Gastrocnemius medialis (tissue), 4 donors: ENCODE measurements around the gene CHTF8. TPM values are rescaled to one million over a fixed set of nuclear protein-coding genes. Genes with fewer than 3 reads are reported as not detected.
A peak's percentile ranks its signal among the peaks of the same experiment; 100 is the strongest.
"Not testable (repeated sequence)": the region's sequence is repeated elsewhere in the genome, so short reads cannot be mapped to it uniquely, and the experiment has no call there.

ENCODE experiments used
- ATAC-seq, 2 donors: fragments of 150-250 bp; one replicate each; pipeline ENCODE4 v1.9.1; 2016
- DNase-seq, 2 donors: peaks; one replicate each; pipeline ENCODE4 v3.0.0-alpha.2; 2019
- H3K27ac ChIP-seq, 4 donors: fragments of 200-600 bp; sonication (generic); 1 replicate in 1 of 4; 2 replicates in 3 of 4; pipeline ENCODE4 v1.5.1; 2016 to 2018; ENCODE audit warnings: mild to moderate bottlenecking in 2 of 4, moderate library complexity in 1 of 4
- H3K27me3 ChIP-seq, 3 donors: fragments of 200-600 bp; sonication (generic) in 2 of 3; 1 replicate in 1 of 3; 2 replicates in 2 of 3; pipeline versions ENCODE4 v1.5.1 to v1.6.0; 2016 to 2019; ENCODE audit warnings: mild to moderate bottlenecking in 1 of 3, moderate library complexity in 1 of 3
- H3K36me3 ChIP-seq, 2 donors: fragments of 200-600 bp; sonication (generic) in 1 of 2; one replicate each; pipeline ENCODE4 v1.5.1; 2017 to 2018
- H3K4me1 ChIP-seq, 2 donors: fragments of 200-600 bp; sonication (generic) in 1 of 2; one replicate each; pipeline ENCODE4 v1.5.1; 2016 to 2017; ENCODE audit warnings: mild to moderate bottlenecking in 2 of 2
- H3K4me3 ChIP-seq, 4 donors: fragments of 200-600 bp; sonication (generic) in 3 of 4; 1 replicate in 1 of 4; 2 replicates in 3 of 4; pipeline ENCODE4 v1.5.1; 2016 to 2019; ENCODE audit warnings: mild to moderate bottlenecking in 2 of 4
- H3K9me3 ChIP-seq, 3 donors: fragments of 200-600 bp; sonication (generic) in 2 of 3; 1 replicate in 1 of 3; 2 replicates in 2 of 3; pipeline ENCODE4 v1.5.1; 2016 to 2019
- CTCF ChIP-seq, 5 experiments: fragments of 450-650 bp in 3 of 5; fragments of 200-600 bp in 2 of 5; sonication (generic) in 2 of 5; IDR thresholded peaks in 4 of 5; conservative IDR thresholded peaks in 1 of 5; 1 replicate in 4 of 5; 2 replicates in 1 of 5; pipeline ENCODE4 v1.5.1; 2016 to 2019; ENCODE audit warnings: antibody characterized with exemption in 5 of 5, mild to moderate bottlenecking in 3 of 5, moderate library complexity in 3 of 5
- POLR2A ChIP-seq, 2 donors: fragments of 450-650 bp; IDR thresholded peaks; one replicate each; pipeline ENCODE4 v1.6.1; 2017; ENCODE audit warnings: antibody characterized with exemption in 2 of 2, mild to moderate bottlenecking in 2 of 2, moderate library complexity in 2 of 2
- in situ Hi-C, 4 donors: fragments of 200-750 bp; cut with MboI; loops; one replicate each; pipeline versions ENCODE4 v1.15.0 to v1.8.0; 2017; ENCODE audit warnings: low sequenced_read_pairs in 4 of 4
- intact Hi-C: fragments of 100-400 bp; cut with DNase I; formaldehyde crosslinking; loops from one replicate; pipeline ENCODE4 v1.15.1; 2023; ENCODE audit warnings: low total_unique reads
- total RNA-seq, 4 donors: library from RNA; depleted of rRNA; stranded (reverse); fragments of >200 nt; gene quantifications; one replicate each; pipeline versions ENCODE4 v1.1.0 to v1.2.3, GENCODE V29; 2016

CHTF8 gene
- total RNA-seq, 4 donors from 2014 or later: 27.3 to 52.3 (median 34.8) TPM

- no peak for ATAC-seq
- intact Hi-C loops: no loop called here
- TF ChIP-seq POLR2A (IDR thresholded peaks at IDR 0.05) (no peak), CTCF (IDR thresholded peaks at IDR 0.05 in 4 of 5, conservative IDR thresholded peaks at IDR 0.05 in 1 of 5) (no peak)
- no peak overlapping the region for H3K4me3 ChIP-seq
- no peaks in the 10 kb centered on the region for H3K9me3 ChIP-seq
- H3K4me1 ChIP-seq: peaks cover 0 to 9% of the 10 kb centered on the region in 2 donors
- no peak for DNase-seq
- H3K36me3 ChIP-seq: peaks cover 5 to 86% of the 10 kb centered on the region in 2 donors
- no peaks in the 10 kb centered on the region for H3K27me3 ChIP-seq
- in situ Hi-C loops: no loop called here
- no peak overlapping the region for H3K27ac ChIP-seq
Observed at GRCh38 chr16:69141014-69141413, 8.6 kb upstream of the CHTF8 start.

GRCh38 chr16:69139464-69139863, 7.1 kb upstream of the CHTF8 start:
- in situ Hi-C loops, intact Hi-C loops, H3K9me3 ChIP-seq, H3K27me3 ChIP-seq, H3K4me1 ChIP-seq, DNase-seq, H3K27ac ChIP-seq, H3K4me3 ChIP-seq, ATAC-seq: not testable (repeated sequence)
- peaks cover 5 to 73% of the 10 kb centered on the region in 2 donors for H3K36me3 ChIP-seq

- Histone ChIP-seq H3K27ac (no peak overlapping the region), H3K36me3 (peaks cover 4 to 64% of the 10 kb centered on the region in 2 donors), H3K4me1 (peaks cover 6 to 8% of the 10 kb centered on the region in 2 donors), H3K4me3 (no peak overlapping the region), H3K27me3 (no peaks in the 10 kb centered on the region), H3K9me3 (no peaks in the 10 kb centered on the region)
- TF ChIP-seq POLR2A (IDR thresholded peaks at IDR 0.05): no peak
- no peak for TF ChIP-seq CTCF (IDR thresholded peaks at IDR 0.05 in 4 of 5, conservative IDR thresholded peaks at IDR 0.05 in 1 of 5)
- ATAC-seq: no peak
- in situ Hi-C loops (no loop called here), intact Hi-C loops (no loop called here)
- no peak for DNase-seq
Observed at GRCh38 chr16:69138608-69139007, 6.2 kb upstream of the CHTF8 start.

- Histone ChIP-seq H3K4me1 (peaks cover 26 to 29% of the 10 kb centered on the region in 2 donors), H3K27ac (peak overlapping the region in 3 of 4 donors; percentile 86 to 94 (median 90)), H3K36me3 (peaks cover 0 to 20% of the 10 kb centered on the region in 2 donors), H3K27me3 (no peaks in the 10 kb centered on the region), H3K4me3 (peak overlapping the region; percentile 79 to 97 (median 86)), H3K9me3 (no peaks in the 10 kb centered on the region)
- ATAC-seq (no peak), DNase-seq (no peak)
- intact Hi-C loops: loop anchor here (2.0 to 5.0 kb wide), 2 partner anchors 39 to 606 kb away; no protein-coding TSS in a partner anchor
- in situ Hi-C loops: no loop called here
- TF ChIP-seq CTCF (IDR thresholded peaks at IDR 0.05 in 4 of 5, conservative IDR thresholded peaks at IDR 0.05 in 1 of 5): no peak
- no peak for TF ChIP-seq POLR2A (IDR thresholded peaks at IDR 0.05)
Observed at GRCh38 chr16:69133373-69133954, 1.1 kb upstream of the CHTF8 start.

GRCh38 chr16:69131839-69132423, 457 bp downstream of the CHTF8 start:
- Histone ChIP-seq H3K9me3 (no peaks in the 10 kb centered on the region), H3K4me1 (peaks cover 26 to 29% of the 10 kb centered on the region in 2 donors), H3K36me3 (peaks cover 0 to 4% of the 10 kb centered on the region in 2 donors), H3K4me3 (peak overlapping the region; percentile 79 to 97 (median 86)), H3K27me3 (no peaks in the 10 kb centered on the region), H3K27ac (peak overlapping the region; percentile 86 to 94 (median 92))
- DNase-seq: peak; percentile 43 to 55
- TF ChIP-seq CTCF (IDR thresholded peaks at IDR 0.05 in 4 of 5, conservative IDR thresholded peaks at IDR 0.05 in 1 of 5) (no peak), POLR2A (IDR thresholded peaks at IDR 0.05) (no peak)
- intact Hi-C loops: loop anchor here (1.0 to 5.0 kb wide), 4 partner anchors 41 to 605 kb away; partner anchors contain the start of genes NFAT5 and SNTB2
- in situ Hi-C loops: no loop called here
- ATAC-seq: peak; percentile 75 to 79
